ENCODE measurements around the gene DEAF1.

- no peak for TF ChIP-seq GABPA (IDR thresholded peaks at IDR 0.05; ENCODE audit: low read depth)
- TF ChIP-seq ZNF274 (IDR thresholded peaks at IDR 0.05; ENCODE audit: insufficient read depth, insufficient read length) = no peak
- TF ChIP-seq ELK1 (IDR thresholded peaks at IDR 0.05; ENCODE audit: low read depth, low read length) = no peak
- no peak for TF ChIP-seq CTCF (IDR thresholded peaks at IDR 0.05 in 2 of 3, conservative IDR thresholded peaks at IDR 0.05 in 1 of 3; ENCODE audit: control insufficient read depth in 2 of 3, extremely low read depth in 1 of 3, insufficient read depth in 1 of 3, low read depth in 3 of 3, low read length in 3 of 3)
- no peak for TF ChIP-seq POLR2AphosphoS5 (IDR thresholded peaks at IDR 0.05; ENCODE audit: low read length)
- no peak for TF ChIP-seq ZNF622 (IDR thresholded peaks at IDR 0.05)
- no peak for TF ChIP-seq BHLHE40 (IDR thresholded peaks at IDR 0.05; ENCODE audit: borderline replicate concordance in 1 of 2, low read depth in 2 of 2, low read length in 1 of 2)
- no peak for TF ChIP-seq TCF7 (IDR thresholded peaks at IDR 0.05; ENCODE audit: borderline replicate concordance)
- TF ChIP-seq PRDM15 (CRISPR knock-in tag; IDR thresholded peaks at IDR 0.05) = no peak
- TF ChIP-seq MTA3 (IDR thresholded peaks at IDR 0.05; ENCODE audit: borderline replicate concordance, low read length) = no peak
- TF ChIP-seq NFIC (IDR thresholded peaks at IDR 0.05; ENCODE audit: low read depth, low read length) = no peak
- TF ChIP-seq HDAC2 (IDR thresholded peaks at IDR 0.05) = no peak
Observed at GRCh38 chr11:616320-617198, 78.5 kb downstream of the DEAF1 start.

Measured in GM12878 (cell line).